Spleen (tissue), 11 donors: ENCODE results near the gene TMEM131. TPM values are rescaled to one million over a fixed set of nuclear protein-coding genes. Genes with fewer than 3 reads are reported as not detected.

Experiments
- DNase-seq: peaks from one replicate; pipeline ENCODE4 v3.0.0-alpha.2; 2020
- H3K27ac ChIP-seq, 8 donors: fragments of 200-600 bp; sonication (generic) in 7 of 8; 1 replicate in 4 of 8; 2 replicates in 4 of 8; pipeline versions ENCODE4 v1.5.0 to v1.8.0; 2016 to 2021; ENCODE audit warnings: inconsistent platforms in 4 of 8, mild to moderate bottlenecking in 4 of 8, moderate library complexity in 1 of 8
- H3K27me3 ChIP-seq, 7 donors: fragments of 200-600 bp; sonication (generic) in 6 of 7; replicated peaks in 1 of 7; 1 replicate in 4 of 7; 2 replicates in 3 of 7; pipeline versions ENCODE4 v1.5.0 to v1.8.0; 2016 to 2021; ENCODE audit warnings: inconsistent platforms in 3 of 7, mild to moderate bottlenecking in 1 of 7
- H3K36me3 ChIP-seq, 6 donors: fragments of 200-600 bp; sonication (generic) in 5 of 6; 1 replicate in 4 of 6; 2 replicates in 2 of 6; pipeline versions ENCODE4 v1.5.0 to v1.8.0; 2016 to 2021; ENCODE audit warnings: inconsistent platforms in 2 of 6
- H3K4me1 ChIP-seq, 6 donors: fragments of 200-600 bp; sonication (generic) in 5 of 6; 1 replicate in 3 of 6; 2 replicates in 3 of 6; pipeline versions ENCODE4 v1.5.0 to v1.8.0; 2016 to 2021; ENCODE audit warnings: inconsistent platforms in 3 of 6
- H3K4me3 ChIP-seq, 8 donors: fragments of 200-600 bp; sonication (generic) in 7 of 8; 1 replicate in 4 of 8; 2 replicates in 4 of 8; pipeline versions ENCODE4 v1.5.0 to v1.8.0; 2016 to 2021; ENCODE audit warnings: inconsistent platforms in 4 of 8, mild to moderate bottlenecking in 4 of 8, moderate library complexity in 2 of 8
- H3K9me3 ChIP-seq, 8 donors: fragments of 200-600 bp; sonication (generic) in 7 of 8; 1 replicate in 4 of 8; 2 replicates in 4 of 8; pipeline versions ENCODE4 v1.5.0 to v1.8.0; 2016 to 2021; ENCODE audit warnings: inconsistent platforms in 4 of 8
- CTCF ChIP-seq, 11 experiments: fragments of 200-600 bp in 7 of 11; fragments of 450-650 bp in 4 of 11; sonication (generic) in 4 of 11; IDR thresholded peaks in 8 of 11; conservative IDR thresholded peaks in 3 of 11; 1 replicate in 7 of 11; 2 replicates in 4 of 11; pipeline versions ENCODE4 v1.4.0 to v1.8.0; 2016 to 2021; ENCODE audit warnings: antibody characterized with exemption in 11 of 11, inconsistent platforms in 4 of 11, mild to moderate bottlenecking in 1 of 11
- POLR2A ChIP-seq, 3 donors: fragments of 450-650 bp; IDR thresholded peaks; one replicate each; pipeline ENCODE4 v1.5.1; 2017; ENCODE audit warnings: antibody characterized with exemption in 3 of 3, mild to moderate bottlenecking in 1 of 3
- POLR2AphosphoS5 ChIP-seq, 3 donors: sonication (generic); formaldehyde crosslinking; IDR thresholded peaks; one replicate each; pipeline ENCODE4 v1.5.1; 2017; ENCODE audit warnings: antibody characterized with exemption in 3 of 3
- WGBS, 5 donors: extraction: QIAGEN DNeasy Blood & Tissue Kit in 3 of 5; methylation state at CpG; one replicate each; pipeline versions ENCODE4 v1.1.5 to v1.1.7; 2013 to 2018; 5-methylcytosine and 5-hydroxymethylcytosine counted together
- intact Hi-C: fragments of 100-400 bp; cut with DNase I; formaldehyde crosslinking; loops from one replicate; pipeline ENCODE4 v1.15.0; 2023; ENCODE audit warnings: low total_unique reads
- polyA plus RNA-seq, 3 donors: library from polyadenylated mRNA; stranded (reverse); fragments of 200-250 nt; gene quantifications; one replicate each; pipeline ENCODE4 v1.2.1, GENCODE V29; 2013
- total RNA-seq, 7 donors: library from RNA; depleted of rRNA in 3 of 7; stranded (reverse); fragments of >200 nt in 3 of 7; fragmentation: NEBNext Ultra II Directional in 4 of 7; extraction: Animal tissue kit (Norgen Biotek cat#: 25700) in 4 of 7; gene quantifications; one replicate each; pipeline versions ENCODE4 v1.1.0 to v1.2.1, GENCODE V29; 2016 to 2021
- donor health status: healthy with polysubstance abuse.
- donor health status: DM: no; HTN: no; CAD: no; lungs with moderate emphysema.
- donor health status: DM: no; HTN: no; CAD: no.
- donor health status: Bipolar disorder and iron deficiency.
- donor health status: healthy.
- donor health status: DM: no; HTN: no; CAD: no.
- donor health status: DM: yes; HTN: yes; CAD: no.

The TMEM131 gene
- total and polyA plus RNA-seq, 10 donors: 9.2 to 74.0 (median 61.6) TPM

GRCh38 chr2:97758131-97758705, 237.5 kb downstream of the TMEM131 start:
- H3K4me1 ChIP-seq: peaks cover 0 to 28% (median 5%) of the 10 kb centered on the region in 6 donors
- no peaks in the 10 kb centered on the region for H3K27me3 ChIP-seq
- no peaks in the 10 kb centered on the region for H3K9me3 ChIP-seq
- DNase-seq: no peak
- H3K36me3 ChIP-seq: peaks cover 7 to 100% (median 82%) of the 10 kb centered on the region in 6 donors
- 93 to 100% (median 97%) methylated on average over 1 of the region's 1 CpG for WGBS, 5 donors
- no peak for TF ChIP-seq CTCF (IDR thresholded peaks at IDR 0.05 in 8 of 11, conservative IDR thresholded peaks at IDR 0.05 in 3 of 11)
- TF ChIP-seq POLR2AphosphoS5 (IDR thresholded peaks at IDR 0.05): no peak
- no peak for TF ChIP-seq POLR2A (IDR thresholded peaks at IDR 0.05)
- intact Hi-C loops: no loop called here
- no peak overlapping the region for H3K4me3 ChIP-seq
- H3K27ac ChIP-seq: no peak overlapping the region

- Histone ChIP-seq H3K9me3 (no peaks in the 10 kb centered on the region), H3K36me3 (peaks cover 7 to 100% (median 72%) of the 10 kb centered on the region in 6 donors), H3K4me3 (no peak overlapping the region), H3K27ac (no peak overlapping the region), H3K27me3 (no peaks in the 10 kb centered on the region), H3K4me1 (peaks cover 0 to 27% (median 5%) of the 10 kb centered on the region in 6 donors)
- WGBS, 5 donors: 93 to 97% (median 96%) methylated on average over 18 of the region's 18 CpGs
- DNase-seq: no peak
- no peak for TF ChIP-seq POLR2A (IDR thresholded peaks at IDR 0.05)
- TF ChIP-seq CTCF (IDR thresholded peaks at IDR 0.05 in 8 of 11, conservative IDR thresholded peaks at IDR 0.05 in 3 of 11): no peak
- TF ChIP-seq POLR2AphosphoS5 (IDR thresholded peaks at IDR 0.05): no peak
- intact Hi-C loops: no loop called here
Observed at GRCh38 chr2:97757062-97757461, 238.7 kb downstream of the TMEM131 start.

GRCh38 chr2:97755491-97755890, 240.3 kb downstream of the TMEM131 start:
- TF ChIP-seq CTCF (IDR thresholded peaks at IDR 0.05 in 8 of 11, conservative IDR thresholded peaks at IDR 0.05 in 3 of 11) (no peak), POLR2AphosphoS5 (IDR thresholded peaks at IDR 0.05) (no peak), POLR2A (IDR thresholded peaks at IDR 0.05) (no peak)
- 91 to 100% (median 95%) methylated on average over 2 of the region's 2 CpGs for WGBS, 5 donors
- no peak overlapping the region for H3K4me3 ChIP-seq

GRCh38 chr2:97754690-97755346, 240.9 kb downstream of the TMEM131 start:
- H3K27ac ChIP-seq: no peak overlapping the region
- H3K27me3 ChIP-seq: no peaks in the 10 kb centered on the region
- WGBS, 5 donors: 84 to 92% (median 90%) methylated on average over 12 of the region's 12 CpGs
- H3K4me1 ChIP-seq: peaks cover 0 to 5% (median 0%) of the 10 kb centered on the region in 6 donors
- no peaks in the 10 kb centered on the region for H3K9me3 ChIP-seq
- no peak for DNase-seq
- H3K36me3 ChIP-seq: peaks cover 7 to 100% (median 53%) of the 10 kb centered on the region in 6 donors
- TF ChIP-seq POLR2AphosphoS5 (IDR thresholded peaks at IDR 0.05): no peak
- no peak for TF ChIP-seq CTCF (IDR thresholded peaks at IDR 0.05 in 8 of 11, conservative IDR thresholded peaks at IDR 0.05 in 3 of 11)
- TF ChIP-seq POLR2A (IDR thresholded peaks at IDR 0.05): no peak
- H3K4me3 ChIP-seq: no peak overlapping the region
- intact Hi-C loops: no loop called here

More at GRCh38 chr2:97755491-97755890, 240.3 kb downstream of the TMEM131 start:
- H3K36me3 ChIP-seq: peaks cover 7 to 100% (median 60%) of the 10 kb centered on the region in 6 donors
- peaks cover 0 to 11% (median 0%) of the 10 kb centered on the region in 6 donors for H3K4me1 ChIP-seq
- no peak for DNase-seq
- no peaks in the 10 kb centered on the region for H3K9me3 ChIP-seq
- H3K27ac ChIP-seq: no peak overlapping the region
- H3K27me3 ChIP-seq: no peaks in the 10 kb centered on the region
- intact Hi-C loops: no loop called here
